GM12878 (cell line): ENCODE data around the gene LY6G6D. TPM values are rescaled to one million over a fixed set of nuclear protein-coding genes. Genes with fewer than 3 reads are reported as not detected.

ENCODE experiments used
- BMI1 ChIP-seq: fragments of 450-650 bp; IDR thresholded peaks from 2 replicates; pipeline ENCODE4 v1.6.1; 2016; ENCODE audit warnings: mild to moderate bottlenecking, moderate library complexity, borderline replicate concordance
- DPF2 ChIP-seq: fragments of 450-650 bp; IDR thresholded peaks from 2 replicates; pipeline ENCODE4 v1.6.1; 2017; ENCODE audit warnings: mild to moderate bottlenecking
- IKZF1 ChIP-seq: fragments of 450-650 bp; conservative IDR thresholded peaks from 2 replicates; pipeline ENCODE4 v1.6.1; 2017; ENCODE audit warnings: antibody characterized with exemption, mild to moderate bottlenecking
- NFYA ChIP-seq: IDR thresholded peaks from 2 replicates; pipeline ENCODE4 v1.6.1; 2011; ENCODE audit warnings: low read depth, mild to moderate bottlenecking, low read length, improper control_type of control experiment, borderline replicate concordance
- SMAD5 ChIP-seq: IDR thresholded peaks from 2 replicates; pipeline ENCODE4 v1.6.1; 2016; ENCODE audit warnings: antibody characterized with exemption, low read depth
- SP1 ChIP-seq: IDR thresholded peaks from one replicate; pipeline ENCODE4 v1.6.1; 2011; ENCODE audit warnings: low read depth, low read length
- polyA plus RNA-seq, 11 experiments: library from polyadenylated mRNA; depleted of rRNA in 4 of 11; unstranded in 6 of 11; stranded (reverse) in 5 of 11; fragments of >200 nt; fragmentation: Nextera tagmentation in 4 of 11; fragmentation: Illumina TruSeq in 1 of 11; extraction: Ambion mirVana in 4 of 11; extraction: Trizol in 1 of 11; gene quantifications; 1 replicate in 1 of 11; 2 replicates in 10 of 11; pipeline versions ENCODE4 v1.2.1 to v1.2.3, GENCODE V29; 2011 to 2016; ENCODE audit warnings: inconsistent platforms in 2 of 11, missing spikeins in 2 of 11, low read depth in 1 of 11
- total RNA-seq, 4 experiments: library from RNA; depleted of rRNA in 3 of 4; stranded (reverse); fragments of >200 nt in 3 of 4; fragmentation: Illumina TruSeq in 1 of 4; extraction: Trizol in 1 of 4; gene quantifications; 2 replicates each; pipeline versions ENCODE4 v1.2.1 to v1.2.3, GENCODE V29; 2013 to 2021
- TF ChIP-seq, protein P1 (sequence below): fragments of 450-650 bp; conservative IDR thresholded peaks from 2 replicates; pipeline ENCODE4 v1.6.1; 2017; ENCODE audit warnings: mild to moderate bottlenecking, moderate library complexity
- TF ChIP-seq, protein P2 (sequence below): fragments of 450-650 bp; IDR thresholded peaks from 2 replicates; pipeline ENCODE4 v1.6.1; 2017; ENCODE audit warnings: mild to moderate bottlenecking, moderate library complexity
- TF ChIP-seq, protein P3 (sequence below): IDR thresholded peaks from 2 replicates; pipeline ENCODE4 v1.6.1; 2012; ENCODE audit warnings: low read depth, low read length, improper control_type of control experiment
- TF ChIP-seq, protein P4 (sequence below): fragments of 450-650 bp; IDR thresholded peaks from 2 replicates; pipeline ENCODE4 v1.6.1; 2016; ENCODE audit warnings: mild to moderate bottlenecking, moderate library complexity, borderline replicate concordance
- TF ChIP-seq, protein P5 (sequence below): fragments of 450-650 bp; formaldehyde crosslinking; IDR thresholded peaks from 2 replicates; pipeline ENCODE4 v1.4.0; 2020; ENCODE audit warnings: mild to moderate bottlenecking, moderate library complexity

The LY6G6D gene
- total and polyA plus RNA-seq, 10 of the 15 experiments (the other 5 are each of a cell fraction or from before 2014, with no cell fraction given): not detected

DNA sequence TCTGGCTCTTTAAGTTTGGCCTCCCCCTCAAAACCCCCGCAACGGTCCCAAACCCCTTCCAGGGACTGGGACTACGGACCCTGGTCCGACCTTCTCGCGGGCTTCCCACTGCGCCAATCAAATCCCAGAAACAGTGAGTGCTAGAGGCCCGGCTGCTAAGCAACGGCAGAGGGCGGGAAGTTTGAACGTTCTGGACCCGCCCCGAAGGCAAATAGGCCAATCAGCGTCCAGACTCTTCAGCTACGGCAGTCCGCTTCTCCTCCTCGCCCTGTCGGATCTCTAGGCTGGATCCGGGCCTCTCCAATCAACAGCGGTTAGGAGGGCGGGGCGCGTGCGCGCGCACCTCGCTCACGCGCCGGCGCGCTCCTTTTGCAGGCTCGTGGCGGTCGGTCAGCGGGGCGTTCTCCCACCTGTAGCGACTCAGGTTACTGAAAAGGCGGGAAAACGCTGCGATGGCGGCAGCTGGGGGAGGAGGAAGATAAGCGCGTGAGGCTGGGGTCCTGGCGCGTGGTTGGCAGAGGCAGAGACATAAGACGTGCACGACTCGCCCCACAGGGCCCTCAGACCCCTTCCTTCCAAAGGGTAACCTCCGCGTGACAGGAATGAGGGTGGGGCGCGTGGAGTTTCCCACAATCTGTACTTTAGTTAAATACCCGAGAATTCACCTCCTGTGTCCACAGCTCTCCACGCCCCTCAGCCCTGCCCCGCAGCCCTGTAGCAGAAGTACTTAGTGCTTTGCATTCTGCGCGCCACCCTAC lies 24.7 kb downstream of the LY6G6D start, which contains the start of gene MSH5 (continued):
- TF ChIP-seq, protein P1, sequence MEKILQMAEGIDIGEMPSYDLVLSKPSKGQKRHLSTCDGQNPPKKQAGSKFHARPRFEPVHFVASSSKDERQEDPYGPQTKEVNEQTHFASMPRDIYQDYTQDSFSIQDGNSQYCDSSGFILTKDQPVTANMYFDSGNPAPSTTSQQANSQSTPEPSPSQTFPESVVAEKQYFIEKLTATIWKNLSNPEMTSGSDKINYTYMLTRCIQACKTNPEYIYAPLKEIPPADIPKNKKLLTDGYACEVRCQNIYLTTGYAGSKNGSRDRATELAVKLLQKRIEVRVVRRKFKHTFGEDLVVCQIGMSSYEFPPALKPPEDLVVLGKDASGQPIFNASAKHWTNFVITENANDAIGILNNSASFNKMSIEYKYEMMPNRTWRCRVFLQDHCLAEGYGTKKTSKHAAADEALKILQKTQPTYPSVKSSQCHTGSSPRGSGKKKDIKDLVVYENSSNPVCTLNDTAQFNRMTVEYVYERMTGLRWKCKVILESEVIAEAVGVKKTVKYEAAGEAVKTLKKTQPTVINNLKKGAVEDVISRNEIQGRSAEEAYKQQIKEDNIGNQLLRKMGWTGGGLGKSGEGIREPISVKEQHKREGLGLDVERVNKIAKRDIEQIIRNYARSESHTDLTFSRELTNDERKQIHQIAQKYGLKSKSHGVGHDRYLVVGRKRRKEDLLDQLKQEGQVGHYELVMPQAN: peak; percentile 96
- TF ChIP-seq SMAD5 (peak; percentile 8), DPF2 (peak; percentile 44; the same call in 1 of the 2 replicates), IKZF1 (peak; percentile 74), BMI1 (peak; percentile 87), SP1 (peak; percentile 97), NFYA (peak; percentile 75; the same call in 1 of the 2 replicates)
- TF ChIP-seq, protein P2, sequence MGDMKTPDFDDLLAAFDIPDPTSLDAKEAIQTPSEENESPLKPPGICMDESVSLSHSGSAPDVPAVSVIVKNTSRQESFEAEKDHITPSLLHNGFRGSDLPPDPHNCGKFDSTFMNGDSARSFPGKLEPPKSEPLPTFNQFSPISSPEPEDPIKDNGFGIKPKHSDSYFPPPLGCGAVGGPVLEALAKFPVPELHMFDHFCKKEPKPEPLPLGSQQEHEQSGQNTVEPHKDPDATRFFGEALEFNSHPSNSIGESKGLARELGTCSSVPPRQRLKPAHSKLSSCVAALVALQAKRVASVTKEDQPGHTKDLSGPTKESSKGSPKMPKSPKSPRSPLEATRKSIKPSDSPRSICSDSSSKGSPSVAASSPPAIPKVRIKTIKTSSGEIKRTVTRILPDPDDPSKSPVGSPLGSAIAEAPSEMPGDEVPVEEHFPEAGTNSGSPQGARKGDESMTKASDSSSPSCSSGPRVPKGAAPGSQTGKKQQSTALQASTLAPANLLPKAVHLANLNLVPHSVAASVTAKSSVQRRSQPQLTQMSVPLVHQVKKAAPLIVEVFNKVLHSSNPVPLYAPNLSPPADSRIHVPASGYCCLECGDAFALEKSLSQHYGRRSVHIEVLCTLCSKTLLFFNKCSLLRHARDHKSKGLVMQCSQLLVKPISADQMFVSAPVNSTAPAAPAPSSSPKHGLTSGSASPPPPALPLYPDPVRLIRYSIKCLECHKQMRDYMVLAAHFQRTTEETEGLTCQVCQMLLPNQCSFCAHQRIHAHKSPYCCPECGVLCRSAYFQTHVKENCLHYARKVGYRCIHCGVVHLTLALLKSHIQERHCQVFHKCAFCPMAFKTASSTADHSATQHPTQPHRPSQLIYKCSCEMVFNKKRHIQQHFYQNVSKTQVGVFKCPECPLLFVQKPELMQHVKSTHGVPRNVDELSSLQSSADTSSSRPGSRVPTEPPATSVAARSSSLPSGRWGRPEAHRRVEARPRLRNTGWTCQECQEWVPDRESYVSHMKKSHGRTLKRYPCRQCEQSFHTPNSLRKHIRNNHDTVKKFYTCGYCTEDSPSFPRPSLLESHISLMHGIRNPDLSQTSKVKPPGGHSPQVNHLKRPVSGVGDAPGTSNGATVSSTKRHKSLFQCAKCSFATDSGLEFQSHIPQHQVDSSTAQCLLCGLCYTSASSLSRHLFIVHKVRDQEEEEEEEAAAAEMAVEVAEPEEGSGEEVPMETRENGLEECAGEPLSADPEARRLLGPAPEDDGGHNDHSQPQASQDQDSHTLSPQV: no peak
- TF ChIP-seq, protein P3, sequence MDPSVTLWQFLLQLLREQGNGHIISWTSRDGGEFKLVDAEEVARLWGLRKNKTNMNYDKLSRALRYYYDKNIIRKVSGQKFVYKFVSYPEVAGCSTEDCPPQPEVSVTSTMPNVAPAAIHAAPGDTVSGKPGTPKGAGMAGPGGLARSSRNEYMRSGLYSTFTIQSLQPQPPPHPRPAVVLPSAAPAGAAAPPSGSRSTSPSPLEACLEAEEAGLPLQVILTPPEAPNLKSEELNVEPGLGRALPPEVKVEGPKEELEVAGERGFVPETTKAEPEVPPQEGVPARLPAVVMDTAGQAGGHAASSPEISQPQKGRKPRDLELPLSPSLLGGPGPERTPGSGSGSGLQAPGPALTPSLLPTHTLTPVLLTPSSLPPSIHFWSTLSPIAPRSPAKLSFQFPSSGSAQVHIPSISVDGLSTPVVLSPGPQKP: 0 out of 2 replicates have a peak, but pooled peaks have one; percentile 11
- TF ChIP-seq, protein P4, sequence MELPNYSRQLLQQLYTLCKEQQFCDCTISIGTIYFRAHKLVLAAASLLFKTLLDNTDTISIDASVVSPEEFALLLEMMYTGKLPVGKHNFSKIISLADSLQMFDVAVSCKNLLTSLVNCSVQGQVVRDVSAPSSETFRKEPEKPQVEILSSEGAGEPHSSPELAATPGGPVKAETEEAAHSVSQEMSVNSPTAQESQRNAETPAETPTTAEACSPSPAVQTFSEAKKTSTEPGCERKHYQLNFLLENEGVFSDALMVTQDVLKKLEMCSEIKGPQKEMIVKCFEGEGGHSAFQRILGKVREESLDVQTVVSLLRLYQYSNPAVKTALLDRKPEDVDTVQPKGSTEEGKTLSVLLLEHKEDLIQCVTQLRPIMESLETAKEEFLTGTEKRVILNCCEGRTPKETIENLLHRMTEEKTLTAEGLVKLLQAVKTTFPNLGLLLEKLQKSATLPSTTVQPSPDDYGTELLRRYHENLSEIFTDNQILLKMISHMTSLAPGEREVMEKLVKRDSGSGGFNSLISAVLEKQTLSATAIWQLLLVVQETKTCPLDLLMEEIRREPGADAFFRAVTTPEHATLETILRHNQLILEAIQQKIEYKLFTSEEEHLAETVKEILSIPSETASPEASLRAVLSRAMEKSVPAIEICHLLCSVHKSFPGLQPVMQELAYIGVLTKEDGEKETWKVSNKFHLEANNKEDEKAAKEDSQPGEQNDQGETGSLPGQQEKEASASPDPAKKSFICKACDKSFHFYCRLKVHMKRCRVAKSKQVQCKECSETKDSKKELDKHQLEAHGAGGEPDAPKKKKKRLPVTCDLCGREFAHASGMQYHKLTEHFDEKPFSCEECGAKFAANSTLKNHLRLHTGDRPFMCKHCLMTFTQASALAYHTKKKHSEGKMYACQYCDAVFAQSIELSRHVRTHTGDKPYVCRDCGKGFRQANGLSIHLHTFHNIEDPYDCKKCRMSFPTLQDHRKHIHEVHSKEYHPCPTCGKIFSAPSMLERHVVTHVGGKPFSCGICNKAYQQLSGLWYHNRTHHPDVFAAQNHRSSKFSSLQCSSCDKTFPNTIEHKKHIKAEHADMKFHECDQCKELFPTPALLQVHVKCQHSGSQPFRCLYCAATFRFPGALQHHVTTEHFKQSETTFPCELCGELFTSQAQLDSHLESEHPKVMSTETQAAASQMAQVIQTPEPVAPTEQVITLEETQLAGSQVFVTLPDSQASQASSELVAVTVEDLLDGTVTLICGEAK: peak; percentile 38; the same call in 1 of the 2 replicates
- TF ChIP-seq, protein P5, sequence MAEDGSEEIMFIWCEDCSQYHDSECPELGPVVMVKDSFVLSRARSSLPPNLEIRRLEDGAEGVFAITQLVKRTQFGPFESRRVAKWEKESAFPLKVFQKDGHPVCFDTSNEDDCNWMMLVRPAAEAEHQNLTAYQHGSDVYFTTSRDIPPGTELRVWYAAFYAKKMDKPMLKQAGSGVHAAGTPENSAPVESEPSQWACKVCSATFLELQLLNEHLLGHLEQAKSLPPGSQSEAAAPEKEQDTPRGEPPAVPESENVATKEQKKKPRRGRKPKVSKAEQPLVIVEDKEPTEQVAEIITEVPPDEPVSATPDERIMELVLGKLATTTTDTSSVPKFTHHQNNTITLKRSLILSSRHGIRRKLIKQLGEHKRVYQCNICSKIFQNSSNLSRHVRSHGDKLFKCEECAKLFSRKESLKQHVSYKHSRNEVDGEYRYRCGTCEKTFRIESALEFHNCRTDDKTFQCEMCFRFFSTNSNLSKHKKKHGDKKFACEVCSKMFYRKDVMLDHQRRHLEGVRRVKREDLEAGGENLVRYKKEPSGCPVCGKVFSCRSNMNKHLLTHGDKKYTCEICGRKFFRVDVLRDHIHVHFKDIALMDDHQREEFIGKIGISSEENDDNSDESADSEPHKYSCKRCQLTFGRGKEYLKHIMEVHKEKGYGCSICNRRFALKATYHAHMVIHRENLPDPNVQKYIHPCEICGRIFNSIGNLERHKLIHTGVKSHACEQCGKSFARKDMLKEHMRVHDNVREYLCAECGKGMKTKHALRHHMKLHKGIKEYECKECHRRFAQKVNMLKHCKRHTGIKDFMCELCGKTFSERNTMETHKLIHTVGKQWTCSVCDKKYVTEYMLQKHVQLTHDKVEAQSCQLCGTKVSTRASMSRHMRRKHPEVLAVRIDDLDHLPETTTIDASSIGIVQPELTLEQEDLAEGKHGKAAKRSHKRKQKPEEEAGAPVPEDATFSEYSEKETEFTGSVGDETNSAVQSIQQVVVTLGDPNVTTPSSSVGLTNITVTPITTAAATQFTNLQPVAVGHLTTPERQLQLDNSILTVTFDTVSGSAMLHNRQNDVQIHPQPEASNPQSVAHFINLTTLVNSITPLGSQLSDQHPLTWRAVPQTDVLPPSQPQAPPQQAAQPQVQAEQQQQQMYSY: no peak
